ENCODE measurements around the gene ADCYAP1R1.

Gene ADCYAP1R1

DNA sequence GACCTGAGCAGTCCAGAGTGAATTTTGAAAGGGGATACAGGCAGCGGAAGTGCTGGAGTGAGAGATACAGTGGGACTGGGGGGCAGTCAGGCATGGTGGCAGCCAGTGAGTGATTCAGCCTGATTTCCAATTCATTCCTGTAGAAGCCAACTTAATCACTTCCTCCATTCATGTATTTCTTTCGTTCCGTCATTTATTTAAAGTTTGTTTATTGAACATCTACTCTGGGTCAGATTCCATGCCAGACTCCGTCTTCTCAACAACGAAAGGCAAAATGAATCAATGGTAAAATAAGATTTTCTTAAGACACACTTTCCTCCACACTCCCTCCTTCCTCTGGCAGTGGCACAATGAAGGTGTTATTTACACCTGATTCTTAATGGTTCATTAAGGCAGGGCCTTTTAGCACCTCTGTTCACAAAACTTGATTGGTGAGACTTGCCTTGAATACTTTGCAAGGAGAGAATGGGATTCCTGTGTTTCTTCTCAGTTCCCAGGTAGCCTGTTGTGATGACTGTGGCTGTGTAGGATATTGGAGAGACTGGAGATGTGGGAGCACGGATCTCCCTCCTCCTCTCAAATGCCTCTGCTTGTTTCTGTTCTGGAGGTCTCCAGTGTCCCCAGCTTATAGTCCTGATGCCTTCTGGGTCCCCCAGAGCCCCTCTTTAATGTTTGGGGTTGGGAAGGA, 27.9 kb downstream of the ADCYAP1R1 start:
- TF ChIP-seq TEAD4 (IDR thresholded peaks at IDR 0.05) (no peak), MAX (IDR thresholded peaks at IDR 0.05) (no peak), YY1 (IDR thresholded peaks at IDR 0.05; ENCODE audit: low read depth) (no peak), TAF1 (IDR thresholded peaks at IDR 0.05; ENCODE audit: low read depth) (no peak), CREB1 (IDR thresholded peaks at IDR 0.05; ENCODE audit: low read depth) (no peak), EGR1 (IDR thresholded peaks at IDR 0.05) (no peak), USF1 (IDR thresholded peaks at IDR 0.05) (no peak), NFIC (IDR thresholded peaks at IDR 0.05) (no peak), FOXM1 (IDR thresholded peaks at IDR 0.05; ENCODE audit: borderline replicate concordance, low read depth) (no peak), CEBPB (IDR thresholded peaks at IDR 0.05) (no peak), ZBTB7A (IDR thresholded peaks at IDR 0.05; ENCODE audit: low read depth) (no peak), TCF12 (IDR thresholded peaks at IDR 0.05; ENCODE audit: low read depth) (no peak), RAD21 (IDR thresholded peaks at IDR 0.05; ENCODE audit: low read depth) (no peak), EP300 (IDR thresholded peaks at IDR 0.05; ENCODE audit: borderline replicate concordance) (no peak), REST (IDR thresholded peaks at IDR 0.05; ENCODE audit: low read depth) (no peak)

GRCh38 chr7:31080763-31081162, 28.7 kb downstream of the ADCYAP1R1 start:
- no peak for TF ChIP-seq EP300 (IDR thresholded peaks at IDR 0.05; ENCODE audit: borderline replicate concordance)
- no peak for TF ChIP-seq USF1 (IDR thresholded peaks at IDR 0.05)
- no peak for TF ChIP-seq TCF12 (IDR thresholded peaks at IDR 0.05; ENCODE audit: low read depth)
- no peak for TF ChIP-seq NFIC (IDR thresholded peaks at IDR 0.05)
- TF ChIP-seq YY1 (IDR thresholded peaks at IDR 0.05; ENCODE audit: low read depth), result no peak
- no peak for TF ChIP-seq RAD21 (IDR thresholded peaks at IDR 0.05; ENCODE audit: low read depth)
- TF ChIP-seq REST (IDR thresholded peaks at IDR 0.05; ENCODE audit: low read depth), result no peak
- no peak for TF ChIP-seq TEAD4 (IDR thresholded peaks at IDR 0.05)
- TF ChIP-seq TAF1 (IDR thresholded peaks at IDR 0.05; ENCODE audit: low read depth), result no peak
- TF ChIP-seq MAX (IDR thresholded peaks at IDR 0.05), result no peak
- no peak for TF ChIP-seq EGR1 (IDR thresholded peaks at IDR 0.05)
- TF ChIP-seq CEBPB (IDR thresholded peaks at IDR 0.05), result no peak
- no peak for TF ChIP-seq CREB1 (IDR thresholded peaks at IDR 0.05; ENCODE audit: low read depth)
- no peak for TF ChIP-seq FOXM1 (IDR thresholded peaks at IDR 0.05; ENCODE audit: borderline replicate concordance, low read depth)

GRCh38 chr7:31082017-31082416, 29.9 kb downstream of the ADCYAP1R1 start:
- no peak for TF ChIP-seq USF1 (IDR thresholded peaks at IDR 0.05)
- TF ChIP-seq YY1 (IDR thresholded peaks at IDR 0.05; ENCODE audit: low read depth), result no peak
- no peak for TF ChIP-seq EP300 (IDR thresholded peaks at IDR 0.05; ENCODE audit: borderline replicate concordance)
- TF ChIP-seq NFIC (IDR thresholded peaks at IDR 0.05), result no peak
- no peak for TF ChIP-seq TAF1 (IDR thresholded peaks at IDR 0.05; ENCODE audit: low read depth)
- TF ChIP-seq RAD21 (IDR thresholded peaks at IDR 0.05; ENCODE audit: low read depth), result no peak
- no peak for TF ChIP-seq TCF12 (IDR thresholded peaks at IDR 0.05; ENCODE audit: low read depth)
- TF ChIP-seq MAX (IDR thresholded peaks at IDR 0.05), result no peak
- no peak for TF ChIP-seq FOXM1 (IDR thresholded peaks at IDR 0.05; ENCODE audit: borderline replicate concordance, low read depth)
- no peak for TF ChIP-seq TEAD4 (IDR thresholded peaks at IDR 0.05)
- no peak for TF ChIP-seq CREB1 (IDR thresholded peaks at IDR 0.05; ENCODE audit: low read depth)
- no peak for TF ChIP-seq CEBPB (IDR thresholded peaks at IDR 0.05)
- TF ChIP-seq REST (IDR thresholded peaks at IDR 0.05; ENCODE audit: low read depth), result no peak
- TF ChIP-seq EGR1 (IDR thresholded peaks at IDR 0.05), result no peak
- no peak for TF ChIP-seq ZBTB7A (IDR thresholded peaks at IDR 0.05; ENCODE audit: low read depth)
